Sigmoid colon (tissue), 4 donors: Measurements from ENCODE around the gene STIP1.

Source experiments
- CTCF ChIP-seq, 4 experiments: fragments of 450-650 bp in 3 of 4; fragments of 200-600 bp in 1 of 4; IDR thresholded peaks; one replicate each; pipeline ENCODE4 v1.5.1; 2016 to 2019; ENCODE audit warnings: antibody characterized with exemption in 4 of 4, mild to moderate bottlenecking in 3 of 4, moderate library complexity in 2 of 4
- POLR2A ChIP-seq, 2 donors: fragments of 450-650 bp; IDR thresholded peaks; one replicate each; pipeline ENCODE4 v1.6.1; 2016; ENCODE audit warnings: antibody characterized with exemption in 2 of 2, mild to moderate bottlenecking in 2 of 2, moderate library complexity in 2 of 2
- POLR2AphosphoS5 ChIP-seq, 4 donors: sonication (generic); formaldehyde crosslinking; IDR thresholded peaks; one replicate each; pipeline ENCODE4 v1.6.1; 2017; ENCODE audit warnings: antibody characterized with exemption in 4 of 4

- TF ChIP-seq CTCF (IDR thresholded peaks at IDR 0.05) (peak; percentile 31 to 51 (median 48)), POLR2AphosphoS5 (IDR thresholded peaks at IDR 0.05) (peak in 3 of 4 donors; percentile 46 to 82 (median 77)), POLR2A (IDR thresholded peaks at IDR 0.05) (no peak)
Observed at GRCh38 chr11:64204464-64204989, 18.6 kb downstream of the STIP1 start.
